Lower leg skin (tissue), 3 donors: ENCODE measurements around the gene TBC1D2.

Experiments used
- CTCF ChIP-seq, 3 donors: fragments of 450-650 bp; IDR thresholded peaks; one replicate each; pipeline ENCODE4 v1.5.1; 2016; ENCODE audit warnings: antibody characterized with exemption in 3 of 3, mild to moderate bottlenecking in 3 of 3, moderate library complexity in 2 of 3
- POLR2A ChIP-seq, 2 donors: fragments of 450-650 bp; IDR thresholded peaks; one replicate each; pipeline ENCODE4 v1.6.1; 2016 to 2017; ENCODE audit warnings: antibody characterized with exemption in 2 of 2, mild to moderate bottlenecking in 1 of 2, moderate library complexity in 1 of 2

DNA sequence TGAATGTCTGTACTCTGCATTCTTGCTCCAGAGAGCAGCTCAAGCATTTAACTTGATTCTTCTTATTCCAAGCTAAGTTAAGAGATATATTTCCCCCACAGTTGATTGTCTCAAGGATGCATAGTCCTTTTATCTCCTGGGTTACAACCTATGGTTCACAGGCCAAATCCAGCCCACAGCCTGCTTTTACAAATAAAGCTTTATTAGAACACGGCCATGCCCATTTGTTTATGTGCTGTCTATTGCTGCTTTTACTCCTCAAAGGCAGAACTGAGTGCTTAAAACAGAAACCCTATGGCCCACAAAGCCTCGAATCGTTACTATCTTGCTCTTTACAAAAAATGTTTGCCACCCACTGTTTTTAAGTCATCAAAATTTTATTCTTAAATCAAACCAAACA, 25.8 kb downstream of the TBC1D2 start:
- TF ChIP-seq POLR2A (IDR thresholded peaks at IDR 0.05): no peak
- TF ChIP-seq CTCF (IDR thresholded peaks at IDR 0.05): no peak
